K562 treated with DMSO at 1 percent for 24 hours (cell line): ENCODE measurements around the gene RAB11A. TPM values are rescaled to one million over a fixed set of nuclear protein-coding genes. Genes with fewer than 3 reads are reported as not detected.

Experiments
- total RNA-seq: library from RNA; unstranded; fragments of 300-600 nt; gene quantifications from 2 replicates; pipeline ENCODE4 v1.2.3, GENCODE V29; 2022; ENCODE audit warnings: low read depth; ENCODE audit not compliant: insufficient read depth

RAB11A gene
- 195 and 198 TPM in 2 replicates for total RNA-seq

GRCh38 chr15:65869126-65869953 is at the start of gene RAB11A:
RAB11A (plus strand) TSS chr15:65869491; CDS start chr15:65869586, 95 bp downstream.

Other genes with a start within 250 kb of the RAB11A start
- 7.5 and 9.6 TPM in 2 replicates for gene SLC24A1, start 247.6 kb upstream of the RAB11A start, total RNA-seq
- 7.3 and 7.4 TPM in 2 replicates for gene DENND4A, start 77.2 kb upstream of the RAB11A start, total RNA-seq